Heart left ventricle (tissue), 16 donors: ENCODE measurements around the gene GID4. TPM values are rescaled to one million over a fixed set of nuclear protein-coding genes. Genes with fewer than 3 reads are reported as not detected.
A peak's percentile ranks its signal among the peaks of the same experiment; 100 is the strongest.
"Not testable (repeated sequence)": the region's sequence is repeated elsewhere in the genome, so short reads cannot be mapped to it uniquely, and the experiment has no call there.

Experiments used
- ATAC-seq, 4 donors: fragments of 200-7000 bp; cut with Tn5 transposase; one replicate each; pipeline ENCODE4 v1.9.1; 2020 to 2022; ENCODE audit warnings: moderate library complexity in 4 of 4, mild to moderate bottlenecking in 3 of 4, moderate number of reproducible peaks in 1 of 4
- DNase-seq, 5 donors: peaks; one replicate each; pipeline ENCODE4 v3.0.0-alpha.2; 2020
- H3K27ac ChIP-seq, 12 donors: fragments of 200-600 bp; sonication (generic) in 4 of 12; one replicate each; pipeline versions ENCODE4 v1.5.0 to v1.8.0; 2016 to 2022; ENCODE audit warnings: mild to moderate bottlenecking in 2 of 12
- H3K27me3 ChIP-seq, 9 donors: fragments of 200-600 bp; sonication (generic) in 2 of 9; one replicate each; pipeline versions ENCODE4 v1.5.1 to v1.8.0; 2016 to 2022; ENCODE audit warnings: mild to moderate bottlenecking in 3 of 9
- H3K36me3 ChIP-seq, 9 donors: fragments of 200-600 bp; sonication (generic) in 2 of 9; one replicate each; pipeline versions ENCODE4 v1.5.0 to v1.8.0; 2018 to 2022; ENCODE audit warnings: mild to moderate bottlenecking in 2 of 9
- H3K4me1 ChIP-seq, 12 donors: fragments of 200-600 bp; sonication (generic) in 4 of 12; one replicate each; pipeline versions ENCODE4 v1.5.0 to v1.8.0; 2016 to 2022; ENCODE audit warnings: mild to moderate bottlenecking in 3 of 12
- H3K4me3 ChIP-seq, 12 donors: fragments of 200-600 bp; sonication (generic) in 4 of 12; one replicate each; pipeline versions ENCODE4 v1.5.0 to v1.8.0; 2017 to 2022; ENCODE audit warnings: mild to moderate bottlenecking in 9 of 12, moderate library complexity in 4 of 12
- H3K9me3 ChIP-seq, 12 donors: fragments of 200-600 bp; sonication (generic) in 4 of 12; one replicate each; pipeline versions ENCODE4 v1.5.0 to v1.8.0; 2016 to 2022; ENCODE audit warnings: mild to moderate bottlenecking in 1 of 12
- CTCF ChIP-seq, 12 donors: fragments of 200-600 bp; sonication (generic) in 4 of 12; IDR thresholded peaks; one replicate each; pipeline versions ENCODE4 v1.5.0 to v1.8.0; 2018 to 2022; ENCODE audit warnings: antibody characterized with exemption in 12 of 12, mild to moderate bottlenecking in 5 of 12
- POLR2A ChIP-seq, 2 donors: fragments of 450-650 bp; IDR thresholded peaks; one replicate each; pipeline ENCODE4 v1.6.1; 2017; ENCODE audit warnings: antibody characterized with exemption in 2 of 2, mild to moderate bottlenecking in 2 of 2, moderate library complexity in 2 of 2
- WGBS, 4 donors: extraction: QIAGEN DNeasy Blood & Tissue Kit in 2 of 4; methylation state at CpG; one replicate each; pipeline versions ENCODE4 v1.1.5 to v1.1.7; 2013 to 2018; 5-methylcytosine and 5-hydroxymethylcytosine counted together
- intact Hi-C, 10 donors: fragments of 100-400 bp; cut with DNase I; formaldehyde crosslinking; loops; one replicate each; pipeline versions ENCODE4 v1.11.1 to v1.14.2; 2022
- polyA plus RNA-seq, 2 donors: library from polyadenylated mRNA; stranded (reverse); fragments of 200-250 nt; gene quantifications; one replicate each; pipeline ENCODE4 v1.2.3, GENCODE V29; 2013
- total RNA-seq, 9 donors: library from RNA; depleted of rRNA in 2 of 9; stranded (reverse); fragments of >200 nt in 2 of 9; fragmentation: NEBNext Ultra II Directional in 3 of 9; extraction: Animal tissue kit (Norgen Biotek cat#: 25700) in 3 of 9; gene quantifications; one replicate each; pipeline versions ENCODE4 v1.1.0 to v1.2.4, GENCODE V29; 2016 to 2023
- donor health status: ischemic (EF 13 %, LVEDD 7.1; RV severe dilation, severe dysfunction).
- donor health status: healthy with polysubstance abuse.
- donor health status: DM: no; HTN: yes; CAD: no.
- donor health status: DM: no; HTN: no; CAD: no.
- donor health status: ischemic (EF 25% LVEDD 6.9; RV normal size, moderate dysfunction).
- donor health status: ischemic (EF 25% LVEDD 5.7; RV mildly dilated, moderate dysfunction).
- donor health status: healthy.
- donor health status: DM: yes; HTN: yes; CAD: no.
- donor health status: ischemic (EF 35%, LVEDD 5.7; RV mildly dilated, moderate dysfunction).
- donor health status: nonischemic (EF 11% LVEDD 7.7; RV severe dilation, severe dysfunction).
- donor health status: DM: yes; HTN: yes; CAD: no.
- donor health status: PGD.
- donor health status: ischemic (EF 29% LVEDD 5.4; RV normal size, mild dysfunction).
- donor health status: nonischemic (EF 23%, LVEDD 6.1; RV moderate dilation, normal function).

GID4 gene
- total and polyA plus RNA-seq, 11 donors = 8.0 to 27.7 (median 18.2) TPM

GRCh38 chr17:17993366-17993765 lies 45.8 kb upstream of the GID4 start:
- intact Hi-C loops = loop anchor here in 4 of 10 donors (5.0 kb wide), 3 partner anchors 34 to 44 kb away; partner anchors contain the start of genes ATPAF2 (in 1 of the 4) and GID4 (in 1 of the 4)
- peaks cover 0 to 8% (median 0%) of the 10 kb centered on the region in 9 donors for H3K36me3 ChIP-seq
- DNase-seq (no peak), ATAC-seq (no peak)
- H3K4me1 ChIP-seq = peaks cover 0 to 8% (median 0%) of the 10 kb centered on the region in 12 donors
- no peaks in the 10 kb centered on the region for H3K27me3 ChIP-seq
- TF ChIP-seq POLR2A (IDR thresholded peaks at IDR 0.05) = no peak
- TF ChIP-seq CTCF (IDR thresholded peaks at IDR 0.05) = no peak
- H3K4me3 ChIP-seq = no peak overlapping the region
- H3K9me3 ChIP-seq = no peaks in the 10 kb centered on the region
- 92 to 96% (median 94%) methylated on average over 2 of the region's 2 CpGs for WGBS, 4 donors
- no peak overlapping the region for H3K27ac ChIP-seq

DNA sequence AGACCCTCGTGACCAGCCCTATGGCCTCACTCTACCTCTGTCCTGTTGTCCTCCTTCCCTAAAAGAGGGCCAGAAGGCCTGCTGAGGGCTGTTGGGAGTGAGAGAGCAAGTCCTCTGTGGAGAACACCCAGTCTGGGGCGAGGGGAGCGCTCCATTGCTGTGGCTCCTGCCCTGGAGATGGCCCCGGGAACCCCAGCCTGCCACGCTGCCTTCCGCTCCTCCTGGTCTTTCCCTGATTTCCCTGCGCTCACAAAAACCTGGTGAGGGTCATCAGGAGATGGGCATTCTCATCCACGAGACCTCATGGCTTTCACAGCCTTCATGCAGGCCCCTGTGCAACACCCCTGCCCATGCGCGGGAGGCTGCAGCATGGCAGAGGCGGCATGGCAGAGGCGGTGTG lies 45.4 kb upstream of the GID4 start:
- no peak overlapping the region for H3K27ac ChIP-seq
- peaks cover 0 to 6% (median 0%) of the 10 kb centered on the region in 9 donors for H3K36me3 ChIP-seq
- H3K4me3 ChIP-seq = no peak overlapping the region
- H3K27me3 ChIP-seq = no peaks in the 10 kb centered on the region
- DNase-seq = no peak
- no peaks in the 10 kb centered on the region for H3K9me3 ChIP-seq
- peaks cover 0 to 8% (median 0%) of the 10 kb centered on the region in 12 donors for H3K4me1 ChIP-seq
- intact Hi-C loops = loop anchor here in 7 of 10 donors (1.0 to 5.0 kb wide), 5 partner anchors 33 to 43 kb away; partner anchors contain the start of genes ATPAF2 (in 1 of the 7) and GID4 (in 1 of the 7)
- 89 to 97% (median 96%) methylated on average over 10 to 12 of the region's 12 CpGs for WGBS, 4 donors
- peak in 1 of 4 donors; percentile 12 for ATAC-seq
- no peak for TF ChIP-seq POLR2A (IDR thresholded peaks at IDR 0.05)
- TF ChIP-seq CTCF (IDR thresholded peaks at IDR 0.05) = no peak

DNA sequence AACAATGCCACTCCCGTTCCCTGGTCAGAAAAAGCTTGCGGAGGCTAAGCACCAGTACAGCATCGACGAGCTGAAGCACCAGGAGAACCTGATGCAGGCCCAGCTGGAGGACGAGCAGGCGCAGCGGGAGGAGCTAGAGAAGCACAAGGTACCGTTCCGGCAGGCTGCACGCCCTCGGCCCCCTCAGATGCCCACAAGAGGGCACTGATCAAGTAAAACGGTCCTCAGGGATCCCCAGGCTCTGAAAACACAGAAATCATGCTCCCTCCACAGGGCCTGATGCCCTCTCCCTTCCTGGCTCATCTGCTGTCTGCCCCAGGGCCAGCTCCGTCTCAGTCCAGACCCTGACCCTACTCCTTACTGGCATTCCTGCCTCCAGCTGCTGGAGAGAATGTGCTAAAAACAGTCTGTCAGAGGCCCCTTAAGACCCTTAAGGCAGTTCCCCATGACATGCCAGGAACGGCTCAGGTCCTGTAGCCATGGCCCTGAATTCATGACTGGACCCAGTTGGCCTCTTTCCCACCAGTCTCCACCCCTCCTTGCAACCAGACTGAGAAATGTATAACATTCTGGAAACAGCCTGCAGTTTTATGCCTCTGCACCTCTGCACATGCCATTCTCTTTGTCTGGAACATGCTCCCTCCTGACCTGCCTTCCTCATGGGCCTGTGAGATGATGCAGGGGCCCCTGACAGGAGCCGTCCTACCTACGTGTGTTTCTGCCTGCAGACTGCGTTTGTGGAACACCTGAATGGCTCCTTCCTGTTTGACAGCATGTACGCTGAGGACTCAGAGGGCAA lies 44.7 kb upstream of the GID4 start:
- TF ChIP-seq CTCF (IDR thresholded peaks at IDR 0.05) = peak in 11 of 12 donors; percentile 26 to 62 (median 46)
- TF ChIP-seq POLR2A (IDR thresholded peaks at IDR 0.05) = no peak
- H3K9me3 ChIP-seq = no peaks in the 10 kb centered on the region
- H3K27me3 ChIP-seq = no peaks in the 10 kb centered on the region
- peak; percentile 55 to 83 (median 75) for ATAC-seq
- intact Hi-C loops = loop anchor here in 7 of 10 donors (1.0 to 5.0 kb wide), 5 partner anchors 33 to 43 kb away; partner anchors contain the start of genes ATPAF2 (in 1 of the 7) and GID4 (in 1 of the 7)
- 53 to 65% (median 57%) methylated on average over 18 of the region's 18 CpGs for WGBS, 4 donors
- no peak overlapping the region for H3K27ac ChIP-seq
- DNase-seq = peak in 3 of 5 donors; percentile 32 to 62 (median 36)
- H3K4me1 ChIP-seq = peaks cover 0 to 8% (median 0%) of the 10 kb centered on the region in 12 donors
- no peak overlapping the region for H3K4me3 ChIP-seq
- H3K36me3 ChIP-seq = peaks cover 0 to 2% (median 0%) of the 10 kb centered on the region in 9 donors

GRCh38 chr17:17995887-17996286 lies 43.3 kb upstream of the GID4 start:
- not testable (repeated sequence) for ATAC-seq, H3K27me3 ChIP-seq, H3K36me3 ChIP-seq, H3K4me1 ChIP-seq, H3K4me3 ChIP-seq, H3K9me3 ChIP-seq, DNase-seq, H3K27ac ChIP-seq
- intact Hi-C loops = loop anchor here in 2 of 10 donors (2.0 kb wide), 1 partner anchor 37 kb away; no protein-coding TSS in a partner anchor
- 94 to 99% (median 96%) methylated on average over 8 of the region's 8 CpGs for WGBS, 4 donors
